Activated CD4-positive, alpha-beta T cell treated with anti-CD3 and anti-CD28 coated beads for 4 hours (primary cell): ENCODE data around the gene AKR1C2.
"Not testable (repeated sequence)": the region's sequence is repeated elsewhere in the genome, so short reads cannot be mapped to it uniquely, and the experiment has no call there.

Experiments
- DNase-seq, 2 donors: peaks; one replicate each; pipeline ENCODE4 v3.0.0-alpha.2; 2020

Gene AKR1C2

GRCh38 chr10:4984971-4985594 lies 18.6 kb downstream of the AKR1C2 start:
- DNase-seq: no peak

- no peak for DNase-seq
These were observed 19.4 kb downstream of the AKR1C2 start for GRCh38 chr10:4984223-4984622.

GRCh38 chr10:4983615-4984216 lies 19.9 kb downstream of the AKR1C2 start:
- DNase-seq: no peak

- no peak for DNase-seq
These were observed 20.9 kb downstream of the AKR1C2 start for GRCh38 chr10:4982764-4983226.

- DNase-seq: no peak
These were observed 21.8 kb downstream of the AKR1C2 start for GRCh38 chr10:4981722-4982471.

- DNase-seq: no peak
These were observed 22.9 kb downstream of the AKR1C2 start for GRCh38 chr10:4980793-4981192.

GRCh38 chr10:4978870-4979269 lies 24.8 kb downstream of the AKR1C2 start:
- DNase-seq: no peak

- DNase-seq: no peak
These were observed 26.6 kb downstream of the AKR1C2 start for GRCh38 chr10:4977025-4977424.

GRCh38 chr10:4974400-4974799 lies 29.3 kb downstream of the AKR1C2 start:
- not testable (repeated sequence) for DNase-seq

- not testable (repeated sequence) for DNase-seq
These were observed 30.4 kb downstream of the AKR1C2 start for GRCh38 chr10:4973294-4973693.

GRCh38 chr10:4972369-4973142 lies 31.1 kb downstream of the AKR1C2 start:
- DNase-seq: not testable (repeated sequence)

- DNase-seq: not testable (repeated sequence)
These were observed 33.3 kb downstream of the AKR1C2 start for GRCh38 chr10:4970362-4970761.

- DNase-seq: not testable (repeated sequence)
These were observed 34.4 kb downstream of the AKR1C2 start for GRCh38 chr10:4969289-4969688.

- not testable (repeated sequence) for DNase-seq
These were observed 36.5 kb downstream of the AKR1C2 start for GRCh38 chr10:4967189-4967588.

GRCh38 chr10:4965763-4966162 lies 37.9 kb downstream of the AKR1C2 start:
- not testable (repeated sequence) for DNase-seq

- not testable (repeated sequence) for DNase-seq
These were observed 39.9 kb downstream of the AKR1C2 start for GRCh38 chr10:4963815-4964154.

GRCh38 chr10:4962876-4963814 lies 40.5 kb downstream of the AKR1C2 start, which contains the start of gene AKR1C1:
TSS of gene AKR1C1 (plus strand) at chr10:4963415. CDS start at chr10:4963445, 30 bp downstream.
- not testable (repeated sequence) for DNase-seq

- DNase-seq: not testable (repeated sequence)
These were observed 41.3 kb downstream of the AKR1C2 start for GRCh38 chr10:4962308-4962707.

- not testable (repeated sequence) for DNase-seq
These were observed 42.1 kb downstream of the AKR1C2 start for GRCh38 chr10:4961558-4961957.

- not testable (repeated sequence) for DNase-seq
These were observed 46.6 kb downstream of the AKR1C2 start for GRCh38 chr10:4956955-4957645.

GRCh38 chr10:4956088-4956487 lies 47.6 kb downstream of the AKR1C2 start:
- DNase-seq: not testable (repeated sequence)
